B cell (primary cell): ENCODE results near the gene SYNC. TPM values are rescaled to one million over a fixed set of nuclear protein-coding genes. Genes with fewer than 3 reads are reported as not detected.

Experiments used
- ATAC-seq: fragments of 200-7000 bp; cut with Tn5 transposase; one replicate; pipeline ENCODE4 v1.10.0; 2021; ENCODE audit warnings: low read depth, mild to moderate bottlenecking, moderate number of reproducible peaks, moderate library complexity
- CTCF ChIA-PET: fragments of 350-600 bp; sonication (Branson Sonifier 250); formaldehyde crosslinking; loops from one replicate; lab custom pipeline; 2021; ENCODE audit warnings: antibody characterized with exemption, inconsistent platforms; lab: Charles Lee
- POLR2A ChIA-PET: fragments of 350-600 bp; sonication (Branson Sonifier 250); formaldehyde crosslinking; loops from one replicate; lab custom pipeline; 2021; ENCODE audit warnings: antibody characterized with exemption; lab: Charles Lee
- DNase-seq: peaks from one replicate; pipeline ENCODE4 v3.0.0; 2013
- H2AFZ ChIP-seq: 2 replicates; pipeline ENCODE4 v1.6.1; 2012; ENCODE audit warnings: mild to moderate bottlenecking, low read depth, low read length; ENCODE audit not compliant: insufficient read depth, poor library complexity, severe bottlenecking
- H3K27ac ChIP-seq, 2 donors: 1 replicate in 1 of 2; 2 replicates in 1 of 2; pipeline ENCODE4 v1.5.1; 2012 to 2013; ENCODE audit warnings: low read length in 2 of 2, mild to moderate bottlenecking in 2 of 2, moderate library complexity in 1 of 2
- H3K27me3 ChIP-seq, 4 experiments: fragments of 200-600 bp in 1 of 4; sonication (generic) in 1 of 4; replicated peaks in 1 of 4; 1 replicate in 2 of 4; 2 replicates in 2 of 4; pipeline versions ENCODE4 v1.6.1 to v1.7.0; 2013 to 2016; ENCODE audit warnings: low read length in 3 of 4, mild to moderate bottlenecking in 2 of 4, mixed read lengths in 1 of 4, moderate library complexity in 1 of 4; ENCODE audit not compliant: insufficient read depth in 4 of 4, control insufficient read depth in 3 of 4; ENCODE audit errors: control extremely low read depth in 1 of 4
- H3K36me3 ChIP-seq, 2 experiments: replicated peaks in 1 of 2; 1 replicate in 1 of 2; 2 replicates in 1 of 2; pipeline versions ENCODE4 v1.6.1 to v1.7.1; 2013; ENCODE audit warnings: low read length in 1 of 2; ENCODE audit not compliant: insufficient read depth in 2 of 2, control insufficient read depth in 1 of 2; ENCODE audit errors: control extremely low read depth in 1 of 2, extremely low read depth in 1 of 2
- H3K4me1 ChIP-seq, 2 donors: fragments of 200-600 bp in 1 of 2; sonication (generic) in 1 of 2; 1 replicate in 1 of 2; 2 replicates in 1 of 2; pipeline versions ENCODE4 v1.5.1 to v1.6.1; 2013 to 2017; ENCODE audit warnings: low read length in 2 of 2; ENCODE audit not compliant: control insufficient read depth in 2 of 2, insufficient read depth in 2 of 2
- H3K4me2 ChIP-seq: replicated peaks from 2 replicates; pipeline ENCODE3; 2012; ENCODE audit warnings: mild to moderate bottlenecking, low read depth, low read length; ENCODE audit not compliant: poor library complexity, severe bottlenecking
- H3K4me3 ChIP-seq, 5 experiments: fragments of 200-600 bp in 1 of 5; sonication (generic) in 1 of 5; 1 replicate in 3 of 5; 2 replicates in 2 of 5; pipeline versions ENCODE4 v1.5.1 to v1.7.0; 2011 to 2016; ENCODE audit warnings: low read length in 4 of 5, mild to moderate bottlenecking in 4 of 5, low read depth in 2 of 5, control low read depth in 1 of 5, moderate library complexity in 1 of 5; ENCODE audit not compliant: insufficient read depth in 1 of 5; ENCODE audit errors: control extremely low read depth in 1 of 5, extremely low read depth in 1 of 5
- H3K79me2 ChIP-seq: fragments of 200-600 bp; sonication (generic); one replicate; pipeline ENCODE4 v1.6.0; 2016; ENCODE audit warnings: low read length; ENCODE audit not compliant: control insufficient read depth, insufficient read depth
- H3K9ac ChIP-seq: fragments of 200-600 bp; sonication (generic); 2 replicates; pipeline ENCODE4 v1.6.1; 2017; ENCODE audit warnings: mild to moderate bottlenecking, low read length, moderate library complexity
- H3K9me3 ChIP-seq, 3 donors: one replicate each; pipeline versions ENCODE4 v1.6.1 to v1.7.1; 2013; ENCODE audit warnings: low read length in 2 of 3; ENCODE audit not compliant: control insufficient read depth in 2 of 3, insufficient read depth in 1 of 3; ENCODE audit errors: control extremely low read depth in 1 of 3
- H4K20me1 ChIP-seq: 2 replicates; pipeline ENCODE4 v1.6.0; 2012; ENCODE audit warnings: mild to moderate bottlenecking, low read length; ENCODE audit not compliant: insufficient read depth, control insufficient read depth, poor library complexity, severe bottlenecking
- H3K27ac Mint-ChIP-seq: one replicate; pipeline ENCODE4 v1.8.0; 2021; ENCODE audit warnings: mixed read lengths
- H3K27me3 Mint-ChIP-seq: one replicate; pipeline ENCODE4 v1.8.0; 2021; ENCODE audit warnings: mixed read lengths
- H3K4me1 Mint-ChIP-seq: one replicate; pipeline ENCODE4 v1.8.0; 2021; ENCODE audit warnings: mixed read lengths
- H3K4me3 Mint-ChIP-seq: one replicate; pipeline ENCODE4 v1.8.0; 2021; ENCODE audit warnings: mixed read lengths
- H3K9me3 Mint-ChIP-seq: one replicate; pipeline ENCODE4 v1.8.0; 2022; ENCODE audit warnings: mixed read lengths; ENCODE audit not compliant: insufficient read depth
- CTCF ChIP-seq: fragments of 200-600 bp; IDR thresholded peaks from one replicate; pipeline ENCODE4 v1.8.0; 2022; ENCODE audit warnings: antibody characterized with exemption, mild to moderate bottlenecking
- EZH2 ChIP-seq: IDR thresholded peaks from 2 replicates; pipeline ENCODE4 v1.6.1; 2012; ENCODE audit warnings: borderline replicate concordance, low read depth, mild to moderate bottlenecking, moderate library complexity, low read length; ENCODE audit not compliant: insufficient read depth, poor library complexity, severe bottlenecking
- intact Hi-C: fragments of 100-400 bp; cut with micrococcal nuclease; formaldehyde crosslinking; loops from one replicate; pipeline ENCODE4 v1.10.0; 2022
- polyA plus RNA-seq: library from polyadenylated mRNA; depleted of rRNA; stranded (reverse); fragments of >200 nt; gene quantifications from 2 replicates; pipeline ENCODE4 v1.2.3, GENCODE V29; 2012
- total RNA-seq, 2 donors: library from RNA; stranded (reverse); fragments of 120-200 nt in 1 of 2; gene quantifications; 1 replicate in 1 of 2; 2 replicates in 1 of 2; pipeline versions ENCODE4 v1.2.3 to v1.2.4, GENCODE V29; 2013 to 2022

The SYNC gene
- total and polyA plus RNA-seq, 2 donors (not counting 1 experiment from before 2014, with no cell fraction given), result not detected

- CTCF ChIA-PET, result no interaction called here
- no peak overlapping the region for H3K9ac ChIP-seq
- no peak overlapping the region for H3K27ac Mint-ChIP-seq
Measured at GRCh38 chr1:32744071-32744425, 41.5 kb upstream of the SYNC start.

More at GRCh38 chr1:32744071-32744425, 41.5 kb upstream of the SYNC start:
- ATAC-seq (no peak), DNase-seq (no peak)
- Mint-ChIP-seq H3K4me1 (peaks cover 2% of the 10 kb centered on the region), H3K27me3 (peaks cover 24% of the 10 kb centered on the region), H3K4me3 (no peak overlapping the region), H3K9me3 (no peaks in the 10 kb centered on the region)
- Histone ChIP-seq H3K4me3 (no peak overlapping the region), H2AFZ (no peak overlapping the region), H3K4me2 (no peak overlapping the region), H3K79me2 (no peaks in the 10 kb centered on the region), H3K27me3 (peaks cover 0 to 34% (median 20%) of the 10 kb centered on the region in 4 experiments), H3K9me3 (peaks cover 0 to 17% (median 0%) of the 10 kb centered on the region in 3 donors), H3K27ac (no peak overlapping the region), H3K4me1 (peaks cover 10 to 18% of the 10 kb centered on the region in 2 donors), H4K20me1 (no peaks in the 10 kb centered on the region), H3K36me3 (no peaks in the 10 kb centered on the region)
- intact Hi-C loops, result no loop called here
- POLR2A ChIA-PET, result no interaction called here
- TF ChIP-seq CTCF, result no peak
- no peak for TF ChIP-seq EZH2
